HFF-Myc (cell line): ENCODE measurements around the gene POGLUT3.

ENCODE experiments used
- DNase-seq: peaks from one replicate; pipeline ENCODE4 v3.0.0-alpha.2; 2011; ENCODE audit warnings: low read depth; ENCODE audit errors: extremely low read depth
- H3K4me3 ChIP-seq: replicated peaks from 2 replicates; pipeline ENCODE4 v1.5.1; 2011; ENCODE audit warnings: low read depth, mild to moderate bottlenecking, control low read depth, low read length
- TF ChIP-seq, protein P1 (sequence below): IDR thresholded peaks from 2 replicates; pipeline ENCODE4 v1.5.1; 2012; ENCODE audit warnings: mild to moderate bottlenecking, low read depth, low read length, control low read depth; ENCODE audit errors: missing control alignments

The POGLUT3 gene

DNA sequence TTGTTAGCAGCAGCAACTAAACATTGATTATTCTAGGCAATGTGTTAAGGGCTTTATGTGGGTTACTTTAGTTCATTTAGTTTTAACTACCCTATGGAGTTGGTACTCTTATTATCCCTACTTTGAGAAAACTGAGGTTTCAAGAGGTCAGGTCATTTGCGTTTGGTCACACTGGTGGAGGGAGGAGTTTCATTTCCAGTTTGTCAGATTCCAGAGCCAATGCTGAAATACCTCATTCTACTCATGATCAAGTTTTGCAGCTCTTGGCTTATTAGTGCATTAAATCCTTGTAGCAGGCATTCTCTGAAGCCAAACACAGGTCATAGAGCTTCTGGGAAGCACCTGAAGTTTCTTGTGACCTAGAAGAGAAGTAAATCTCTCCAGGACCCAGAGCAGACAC, 24.1 kb upstream of the POGLUT3 start:
- no peak overlapping the region for H3K4me3 ChIP-seq
- TF ChIP-seq, protein P1, sequence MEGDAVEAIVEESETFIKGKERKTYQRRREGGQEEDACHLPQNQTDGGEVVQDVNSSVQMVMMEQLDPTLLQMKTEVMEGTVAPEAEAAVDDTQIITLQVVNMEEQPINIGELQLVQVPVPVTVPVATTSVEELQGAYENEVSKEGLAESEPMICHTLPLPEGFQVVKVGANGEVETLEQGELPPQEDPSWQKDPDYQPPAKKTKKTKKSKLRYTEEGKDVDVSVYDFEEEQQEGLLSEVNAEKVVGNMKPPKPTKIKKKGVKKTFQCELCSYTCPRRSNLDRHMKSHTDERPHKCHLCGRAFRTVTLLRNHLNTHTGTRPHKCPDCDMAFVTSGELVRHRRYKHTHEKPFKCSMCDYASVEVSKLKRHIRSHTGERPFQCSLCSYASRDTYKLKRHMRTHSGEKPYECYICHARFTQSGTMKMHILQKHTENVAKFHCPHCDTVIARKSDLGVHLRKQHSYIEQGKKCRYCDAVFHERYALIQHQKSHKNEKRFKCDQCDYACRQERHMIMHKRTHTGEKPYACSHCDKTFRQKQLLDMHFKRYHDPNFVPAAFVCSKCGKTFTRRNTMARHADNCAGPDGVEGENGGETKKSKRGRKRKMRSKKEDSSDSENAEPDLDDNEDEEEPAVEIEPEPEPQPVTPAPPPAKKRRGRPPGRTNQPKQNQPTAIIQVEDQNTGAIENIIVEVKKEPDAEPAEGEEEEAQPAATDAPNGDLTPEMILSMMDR: no peak
- DNase-seq: no peak

DNA sequence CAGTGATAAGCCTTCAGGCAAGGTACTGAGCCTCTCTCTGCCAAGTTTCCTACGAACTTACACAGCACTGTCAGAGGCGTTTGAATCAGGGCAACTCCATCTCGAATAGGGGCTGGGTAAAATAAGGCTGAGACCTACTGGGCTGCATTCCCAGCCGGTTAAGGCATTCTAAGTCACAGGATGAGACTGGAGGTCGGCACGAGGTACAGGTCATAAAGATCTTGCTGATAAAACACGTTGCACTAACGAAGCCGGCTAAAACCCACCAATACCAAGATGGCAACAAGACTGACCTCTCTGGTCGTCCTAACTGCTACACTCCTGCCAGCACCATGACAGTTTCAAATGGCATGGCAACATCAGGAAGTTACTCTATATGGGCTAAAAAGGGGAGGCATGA, 20.4 kb upstream of the POGLUT3 start:
- no peak for DNase-seq
- no peak overlapping the region for H3K4me3 ChIP-seq
- TF ChIP-seq, protein P1: no peak

DNA sequence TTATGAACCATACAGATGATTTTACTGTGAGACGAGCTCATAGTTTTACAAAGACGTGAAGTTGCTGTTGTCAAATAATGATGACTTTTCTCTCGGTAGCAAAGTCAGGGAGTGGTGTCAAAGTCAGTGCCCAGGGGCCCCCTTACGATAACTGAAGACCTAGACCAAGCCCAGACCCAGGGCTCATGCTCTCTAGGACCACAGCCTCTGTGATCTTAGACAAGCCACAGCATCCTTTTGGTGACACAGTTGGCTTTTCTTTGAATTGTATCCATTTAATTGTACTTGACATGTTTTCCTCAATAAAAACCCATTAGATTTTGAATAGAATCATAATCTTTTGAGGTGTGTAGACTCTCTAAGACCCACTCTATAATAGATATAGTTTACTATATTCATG, 17.9 kb upstream of the POGLUT3 start:
- H3K4me3 ChIP-seq: no peak overlapping the region
- TF ChIP-seq, protein P1: no peak
- no peak for DNase-seq

DNA sequence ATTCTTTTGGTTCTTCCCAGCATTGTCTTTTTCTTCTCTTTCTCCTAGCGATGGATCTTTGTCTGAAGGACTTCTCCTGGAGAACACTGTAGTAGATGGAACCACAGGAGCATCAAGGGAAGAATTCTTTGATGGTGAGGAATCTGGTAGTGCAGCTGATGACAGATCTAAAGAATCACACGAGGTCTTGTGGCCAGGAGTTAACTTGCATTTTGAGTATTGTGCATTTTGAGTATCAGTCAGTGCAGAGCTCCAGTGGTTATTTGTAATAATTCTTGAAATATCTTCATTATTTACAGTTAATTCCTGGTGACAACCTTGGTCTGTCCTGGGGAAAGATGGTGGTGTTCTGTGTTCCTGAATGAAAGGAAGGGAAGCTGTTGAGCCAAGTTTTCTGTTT, 14.5 kb upstream of the POGLUT3 start:
- no peak for DNase-seq
- TF ChIP-seq, protein P1: no peak

DNA sequence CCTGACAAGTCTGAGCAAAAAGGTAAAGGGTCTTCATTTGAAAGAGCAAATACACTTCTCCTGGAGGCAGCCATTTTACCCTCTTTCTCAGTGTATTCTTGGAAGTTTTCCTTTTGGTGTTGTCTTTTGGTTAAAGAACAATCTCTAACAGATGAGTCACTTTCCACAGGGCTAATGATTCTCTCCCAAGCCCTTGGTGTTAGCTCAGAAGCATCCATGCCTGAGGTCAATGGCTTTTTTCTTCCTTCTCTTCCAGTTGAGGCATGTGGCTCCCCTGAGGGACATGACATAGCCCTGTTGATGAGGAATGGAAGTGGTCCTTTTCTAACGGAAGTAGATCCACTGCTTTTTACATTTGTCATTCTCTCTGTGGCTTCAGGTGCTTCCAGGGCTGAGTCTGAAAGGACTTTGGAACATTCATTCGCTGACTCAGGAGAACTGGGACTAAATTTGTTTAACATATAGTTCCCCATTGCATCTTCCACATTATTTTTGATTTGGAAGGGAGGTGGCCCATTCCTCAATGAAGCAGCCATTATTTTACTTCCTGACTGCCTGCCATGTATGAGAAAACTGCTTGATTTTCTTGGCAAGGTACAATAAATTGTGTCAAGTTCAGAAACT, 13.8 kb upstream of the POGLUT3 start:
- H3K4me3 ChIP-seq: no peak overlapping the region
- TF ChIP-seq, protein P1: no peak
- no peak for DNase-seq

More for the DNA sequence above, 14.5 kb upstream of the POGLUT3 start:
- H3K4me3 ChIP-seq: no peak overlapping the region

DNA sequence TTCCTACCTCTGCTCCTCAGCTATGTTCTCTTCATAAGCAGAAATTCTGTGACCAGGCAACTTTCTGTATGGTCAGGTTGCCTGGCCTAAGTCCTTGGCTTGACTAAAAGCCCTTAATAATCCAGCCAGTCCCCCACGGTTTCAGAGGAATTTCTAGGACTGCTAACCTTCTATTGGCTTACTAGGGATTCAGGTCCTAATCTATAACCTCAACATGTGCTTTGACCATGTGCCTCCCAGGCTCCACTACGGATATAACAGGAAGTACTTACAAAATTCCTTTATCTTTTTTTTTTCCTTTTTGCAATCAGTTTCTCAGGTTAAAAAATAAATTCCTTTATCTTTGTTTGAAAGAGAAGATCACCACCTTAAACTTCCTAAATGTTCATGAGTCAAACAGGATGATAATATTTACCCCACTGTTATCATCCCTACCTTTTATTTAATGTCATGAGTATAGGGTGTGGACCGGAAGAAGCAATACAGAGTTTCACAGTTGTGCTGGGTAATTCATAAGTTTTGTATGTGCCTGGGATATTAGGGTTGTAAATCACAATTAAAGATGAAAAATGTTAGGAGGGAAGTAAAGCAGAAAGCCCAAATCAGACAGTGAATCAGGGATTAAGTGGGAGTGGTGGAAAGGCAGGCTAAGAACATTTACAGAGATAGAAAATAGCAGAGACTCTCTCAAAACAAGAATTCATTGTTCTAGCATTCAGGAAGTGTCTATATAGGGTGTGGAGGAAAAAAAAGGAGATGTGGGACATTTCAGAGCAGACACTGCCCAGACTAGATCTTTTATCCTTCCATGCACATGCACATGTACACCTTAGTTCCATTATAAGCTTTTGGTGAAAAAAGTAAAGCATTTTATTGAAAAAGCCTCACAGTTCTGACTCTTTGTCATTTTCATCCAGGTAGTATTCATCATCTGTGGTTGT, 10.7 kb upstream of the POGLUT3 start:
- H3K4me3 ChIP-seq: no peak overlapping the region
- no peak for DNase-seq

More for the DNA sequence above, 10.7 kb upstream of the POGLUT3 start:
- TF ChIP-seq, protein P1: no peak
